Activated CD8-positive, alpha-beta memory T cell treated with anti-CD3 and anti-CD28 coated beads, Interleukin-2, amount 50 U/mL, for 24 hours (primary cell): ENCODE data around the gene SEC16A.

Experiments
- DNase-seq: peaks from one replicate; pipeline ENCODE4 v3.0.0-alpha.2; 2020; ENCODE audit errors: extremely low read depth

The SEC16A gene

DNA sequence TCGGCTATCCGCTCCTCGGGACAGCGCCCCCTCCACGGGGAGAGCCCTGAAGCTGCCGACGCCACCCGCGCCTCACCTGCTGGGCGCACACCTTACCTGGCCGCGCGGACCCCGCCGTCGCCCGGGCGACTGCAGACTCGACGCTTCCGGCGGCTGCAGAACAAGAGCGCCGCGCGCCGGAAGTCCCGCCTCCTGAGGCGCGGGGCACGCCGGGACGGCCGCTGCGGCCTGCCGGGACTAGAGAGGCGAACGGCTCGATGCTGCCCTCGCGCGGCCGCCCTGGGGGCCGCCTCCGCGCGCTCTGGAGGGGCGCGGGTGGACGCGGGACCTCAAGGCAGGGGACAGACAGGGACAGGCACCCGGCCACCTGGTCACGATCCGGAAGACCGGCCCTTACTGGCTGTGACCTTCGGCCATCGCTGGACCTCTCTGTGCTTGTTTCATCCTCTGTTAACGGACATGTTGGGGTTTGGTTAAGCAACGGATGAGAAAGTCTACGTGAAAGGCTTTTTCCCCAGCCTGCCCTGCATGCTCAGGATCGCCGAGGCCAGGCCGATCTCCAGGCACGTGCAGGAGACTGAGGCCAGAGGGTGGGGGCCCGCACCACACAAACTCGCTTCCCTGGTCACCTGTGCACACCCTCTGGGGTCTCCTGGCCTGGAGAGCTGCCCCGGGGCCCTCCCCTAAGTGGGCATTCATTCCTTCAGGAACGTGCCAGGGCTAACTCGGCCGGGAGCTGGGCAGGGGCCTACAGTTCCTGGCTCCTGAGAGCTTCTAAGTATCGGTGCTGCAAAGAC lies 82.6 kb downstream of the SEC16A start, which contains the start of gene SNAPC4:
TSS of gene SNAPC4 (minus strand) at position 133 of the 797 bp plus-strand sequence. CDS start 1,742 bp downstream, outside the sequence.
- no peak for DNase-seq

- no peak for DNase-seq
These were observed 83.4 kb downstream of the SEC16A start for GRCh38 chr9:136399176-136400037.

- no peak for DNase-seq
These were observed 84.6 kb downstream of the SEC16A start for GRCh38 chr9:136398286-136398685.

DNA sequence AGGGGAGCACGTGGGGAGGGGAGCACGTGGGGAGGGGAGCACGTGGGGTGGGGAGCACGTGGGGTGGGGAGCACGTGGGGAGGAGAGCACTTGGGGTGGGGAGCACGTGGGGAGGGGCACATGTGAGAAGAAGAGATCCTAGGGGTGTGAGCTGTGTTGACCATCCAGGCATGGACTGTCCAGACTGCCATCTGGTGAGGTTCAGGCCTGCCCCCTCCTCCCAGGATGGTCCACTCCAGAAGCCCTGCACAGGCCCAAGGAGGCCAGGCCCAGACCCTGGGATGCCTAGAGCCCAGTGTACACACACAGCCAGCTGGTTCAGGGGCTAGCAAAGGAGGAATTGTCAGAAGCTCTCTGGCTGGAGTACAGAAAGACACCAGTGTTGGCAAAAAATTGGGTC lies 85.2 kb downstream of the SEC16A start:
- DNase-seq = no peak

DNA sequence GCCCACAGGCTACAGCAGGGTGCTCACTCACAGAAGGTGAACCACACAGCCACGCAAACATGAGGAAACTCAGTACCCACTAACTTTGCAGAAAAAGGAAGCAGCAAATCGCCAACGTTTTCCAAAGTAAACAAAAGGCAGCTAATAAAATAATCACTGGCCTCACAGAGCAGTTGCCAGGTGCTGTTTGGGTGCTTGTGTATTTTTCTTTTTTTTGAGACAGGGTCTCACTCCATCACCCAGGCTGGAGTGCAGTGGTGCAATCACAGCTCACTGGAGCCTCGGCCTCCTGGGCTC lies 86.7 kb downstream of the SEC16A start:
- no peak for DNase-seq

GRCh38 chr9:136395345-136396218 lies 87.3 kb downstream of the SEC16A start:
- DNase-seq = no peak

GRCh38 chr9:136395020-136395340 lies 87.9 kb downstream of the SEC16A start:
- DNase-seq = no peak

GRCh38 chr9:136394312-136395019 lies 88.4 kb downstream of the SEC16A start:
- DNase-seq = no peak

GRCh38 chr9:136393531-136393930 lies 89.3 kb downstream of the SEC16A start:
- no peak for DNase-seq

GRCh38 chr9:136392538-136393449 lies 90.0 kb downstream of the SEC16A start:
- no peak for DNase-seq

DNA sequence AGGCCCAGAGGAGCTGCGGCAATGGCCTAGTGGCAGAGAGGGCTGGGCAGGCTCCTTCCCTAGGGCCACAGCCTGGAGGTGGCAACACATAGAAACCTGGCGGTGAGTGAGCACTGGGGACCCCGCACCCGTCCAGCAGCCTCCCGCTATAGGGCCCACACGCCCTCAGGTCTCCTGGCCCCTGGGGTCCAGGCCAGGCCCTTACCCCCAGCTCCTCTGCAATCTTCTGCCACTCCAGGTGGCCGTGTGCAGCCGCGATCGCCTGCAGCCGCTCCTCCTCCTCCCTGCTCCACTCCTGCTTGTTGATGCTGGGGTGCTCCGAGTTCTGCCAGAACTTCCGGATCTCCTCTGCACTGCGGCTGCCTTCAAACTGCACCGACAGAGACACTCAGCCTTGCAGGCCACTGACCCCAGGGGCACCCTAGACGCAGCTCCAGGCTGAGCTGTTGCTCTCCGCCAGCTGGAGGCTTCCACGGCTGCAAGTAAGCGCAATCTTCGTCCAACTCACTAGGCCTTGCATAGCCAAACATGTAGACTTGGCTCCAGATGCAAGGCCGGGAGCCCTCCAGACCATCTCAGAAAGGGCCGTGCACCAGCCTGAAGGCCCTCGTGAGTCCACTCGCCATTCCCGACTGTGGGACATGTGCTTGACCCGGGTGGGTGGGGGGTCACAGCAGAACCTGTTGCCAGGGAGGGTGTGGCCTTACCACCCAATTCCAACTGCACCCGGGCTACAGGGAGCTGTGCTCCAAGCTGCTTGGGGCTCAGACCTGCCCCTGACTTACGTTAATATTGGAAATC lies 90.9 kb downstream of the SEC16A start:
- no peak for DNase-seq
